ENCODE results near the gene DDR1.

Gene DDR1

DNA sequence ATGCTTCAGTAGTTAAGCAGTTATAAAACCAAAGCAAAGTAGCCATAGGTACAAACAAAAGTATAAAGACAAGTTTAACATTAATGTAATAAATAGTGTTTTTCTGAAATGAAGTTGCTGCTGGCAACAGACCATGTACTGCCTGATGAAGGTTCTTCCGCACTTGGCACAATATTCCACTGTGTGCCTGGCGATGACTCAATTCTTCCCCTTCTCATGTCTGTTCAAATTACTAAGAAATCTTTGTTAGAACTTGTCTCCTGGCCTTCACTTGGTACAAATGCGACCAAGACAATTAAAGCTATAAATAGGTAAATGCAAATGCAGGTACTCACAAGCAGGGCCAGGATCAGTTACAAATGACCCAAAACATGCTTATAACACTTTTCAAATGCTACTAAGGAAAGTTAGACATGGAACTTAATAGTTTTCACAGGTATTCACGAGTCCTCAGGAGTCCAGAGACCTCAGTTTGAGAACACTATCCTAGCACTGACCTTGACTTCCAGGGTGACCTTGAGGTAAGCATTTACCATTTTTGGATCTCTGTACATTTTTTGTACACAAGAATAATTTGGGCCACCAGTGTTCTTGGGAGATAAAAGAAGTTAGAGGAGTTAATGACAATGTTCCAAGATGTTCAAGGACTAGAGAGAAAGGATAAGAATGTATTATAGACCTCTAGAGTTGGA, 8.1 kb upstream of the DDR1 start:
- ChIA-PET CTCF (no interaction called here), POLR2A (interaction anchor here (1.2 kb wide), 1 partner anchor 196 kb away, joined by 3 read pairs; no protein-coding TSS in a partner anchor)

DNA sequence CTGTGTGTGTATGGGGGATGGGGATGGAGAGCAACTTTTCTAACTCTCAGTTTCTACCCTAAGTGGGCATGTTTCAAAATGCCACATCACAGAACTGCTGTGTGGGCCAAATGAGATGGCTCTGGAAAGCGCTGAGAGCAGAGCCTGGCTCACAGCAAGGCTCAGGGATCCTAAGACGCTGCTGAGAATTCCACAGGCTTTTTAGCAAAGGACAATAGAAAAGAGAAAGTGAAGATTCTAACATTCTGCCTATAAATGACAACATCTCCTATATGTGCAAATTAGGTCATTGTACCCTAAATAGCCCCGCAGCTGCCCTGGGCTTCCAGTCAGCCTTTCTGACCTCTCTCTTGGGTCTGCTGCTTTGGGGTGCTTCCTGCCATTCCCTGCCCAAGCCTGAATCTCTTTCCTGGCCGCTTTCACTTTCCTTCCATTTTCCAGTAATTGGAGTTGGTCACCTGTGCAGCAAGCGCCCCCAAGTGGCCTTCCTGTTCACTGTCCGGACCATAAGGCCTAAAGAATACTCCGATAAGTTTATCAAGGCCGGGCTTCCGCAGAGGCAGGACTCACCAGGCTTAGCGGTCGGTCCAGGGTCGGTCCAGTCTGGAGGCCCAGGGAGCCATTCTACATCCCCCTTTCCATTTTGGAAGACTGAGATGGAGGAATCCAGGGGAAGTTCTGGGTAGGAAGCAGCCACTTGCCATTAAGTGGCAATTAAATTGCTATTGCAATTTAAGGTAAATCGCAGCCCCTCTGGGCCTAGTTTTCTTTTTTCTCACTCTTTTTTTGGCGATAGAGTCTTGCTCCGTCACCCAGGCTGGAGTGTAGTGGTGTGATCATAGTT, 6.7 kb upstream of the DDR1 start:
- CTCF ChIA-PET = interaction anchor here (0.7 to 2.8 kb wide), 4 partner anchors 8 to 210 kb away, joined by 3 to 11 read pairs (median 4); no protein-coding TSS in a partner anchor
- no peak for TF ChIP-seq HDGF (IDR thresholded peaks at IDR 0.05; ENCODE audit: borderline replicate concordance)
- no peak for TF ChIP-seq SUZ12 (IDR thresholded peaks at IDR 0.05)
- no peak for TF ChIP-seq FOXM1 (IDR thresholded peaks at IDR 0.05; ENCODE audit: borderline replicate concordance)
- TF ChIP-seq TARDBP (IDR thresholded peaks at IDR 0.05) = no peak
- no peak for TF ChIP-seq LEF1 (IDR thresholded peaks at IDR 0.05; ENCODE audit: borderline replicate concordance)
- TF ChIP-seq ELF4 (IDR thresholded peaks at IDR 0.05) = no peak
- no peak for TF ChIP-seq L3MBTL2 (conservative IDR thresholded peaks at IDR 0.05)
- no peak for TF ChIP-seq NFRKB (IDR thresholded peaks at IDR 0.05)
- POLR2A ChIA-PET = interaction anchor here (0.6 to 1.2 kb wide), 3 partner anchors 52 to 194 kb away, joined by 3 read pairs; no protein-coding TSS in a partner anchor
- peak; percentile 78 for DNase-seq (ENCODE audit: extremely low spot score)

More for the DNA sequence above, 8.1 kb upstream of the DDR1 start:
- TF ChIP-seq SP1 (IDR thresholded peaks at IDR 0.05) = no peak
- no peak for TF ChIP-seq HDGF (IDR thresholded peaks at IDR 0.05; ENCODE audit: borderline replicate concordance)
- TF ChIP-seq L3MBTL2 (conservative IDR thresholded peaks at IDR 0.05) = no peak
- TF ChIP-seq FOXA1 (IDR thresholded peaks at IDR 0.05) = no peak
- TF ChIP-seq ARNT (IDR thresholded peaks at IDR 0.05) = no peak
- TF ChIP-seq TARDBP (IDR thresholded peaks at IDR 0.05) = no peak
- TF ChIP-seq NFRKB (IDR thresholded peaks at IDR 0.05) = no peak
- no peak for TF ChIP-seq FOXK2 (IDR thresholded peaks at IDR 0.05)
- TF ChIP-seq ZNF384 (IDR thresholded peaks at IDR 0.05) = no peak
- TF ChIP-seq ELF4 (IDR thresholded peaks at IDR 0.05) = no peak
- no peak for TF ChIP-seq BHLHE40 (IDR thresholded peaks at IDR 0.05; ENCODE audit: borderline replicate concordance)
- DNase-seq (ENCODE audit: extremely low spot score) = no peak

DNA sequence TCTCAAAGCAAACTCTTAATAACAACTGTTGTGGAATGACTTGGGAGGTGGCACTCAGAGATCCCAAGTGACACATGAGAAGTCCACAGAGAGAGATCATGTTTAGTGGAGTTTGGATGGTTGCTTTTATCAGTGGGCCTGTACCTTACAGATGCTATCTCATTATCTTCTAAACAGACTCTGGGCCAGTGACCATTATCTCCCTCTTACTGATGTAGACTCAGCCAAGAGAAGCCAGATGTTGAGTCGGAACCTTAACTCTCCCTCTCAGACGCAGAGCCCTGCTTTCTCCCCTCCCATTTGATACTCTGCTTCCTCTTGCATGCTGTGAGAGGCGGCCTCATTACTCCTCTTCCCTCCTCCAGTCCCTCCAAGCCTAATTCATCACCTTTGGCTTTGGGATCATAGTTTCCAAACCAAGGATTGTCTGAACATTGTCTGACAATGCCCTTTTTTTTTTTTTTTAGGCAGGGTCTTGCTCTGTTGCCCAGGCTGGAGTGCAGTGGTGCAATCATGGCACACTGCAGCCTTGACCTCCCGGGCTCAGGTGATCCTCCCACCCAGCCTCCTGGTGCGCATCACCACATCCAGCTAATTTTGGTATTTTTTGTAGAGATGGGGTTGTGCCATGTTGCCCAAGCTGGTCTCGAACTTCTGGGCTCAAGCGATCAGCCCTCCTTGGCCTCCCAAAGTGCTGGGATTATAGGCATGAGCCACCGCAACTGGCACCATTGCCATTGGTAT, 4.5 kb upstream of the DDR1 start:
- DNase-seq (ENCODE audit: extremely low spot score) = no peak
- CTCF ChIA-PET = interaction anchor here (0.7 kb wide), 2 partner anchors 57 to 71 kb away, joined by 3 to 5 read pairs; no protein-coding TSS in a partner anchor
- no peak for TF ChIP-seq FOXK2 (IDR thresholded peaks at IDR 0.05)
- POLR2A ChIA-PET = no interaction called here

DNA sequence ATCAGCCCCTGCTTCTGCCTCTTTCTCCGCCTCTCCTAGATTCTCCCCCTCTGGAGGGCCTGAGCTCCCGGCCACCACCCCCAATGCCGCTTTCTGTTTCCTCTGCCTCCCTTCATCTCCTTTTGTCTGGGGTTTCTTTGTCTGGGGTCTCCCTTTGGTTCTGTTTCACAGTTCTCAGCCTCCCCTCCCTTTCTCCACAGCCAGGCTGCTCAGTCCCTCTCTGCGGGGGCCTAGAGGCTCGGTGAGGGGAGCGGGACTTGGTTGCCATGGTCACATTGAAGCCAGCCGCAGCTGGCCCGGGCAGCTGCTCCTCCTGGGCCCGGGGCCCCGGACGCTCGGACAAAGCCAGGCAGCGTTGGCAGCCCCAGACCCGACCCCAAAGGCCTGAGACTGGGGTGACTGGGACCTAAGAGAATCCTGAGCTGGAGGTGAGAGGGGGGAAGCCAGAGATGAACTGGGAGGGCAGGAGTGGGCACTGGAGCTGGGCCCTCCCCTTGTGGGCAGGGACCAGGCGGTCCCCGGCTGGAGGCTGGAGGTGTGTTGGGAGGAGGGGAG, 3.5 kb upstream of the DDR1 start:
- DNase-seq (ENCODE audit: extremely low spot score) = no peak
- CTCF ChIA-PET = interaction anchor here (0.7 kb wide), 1 partner anchor 72 kb away, joined by 3 read pairs; no protein-coding TSS in a partner anchor

DNA sequence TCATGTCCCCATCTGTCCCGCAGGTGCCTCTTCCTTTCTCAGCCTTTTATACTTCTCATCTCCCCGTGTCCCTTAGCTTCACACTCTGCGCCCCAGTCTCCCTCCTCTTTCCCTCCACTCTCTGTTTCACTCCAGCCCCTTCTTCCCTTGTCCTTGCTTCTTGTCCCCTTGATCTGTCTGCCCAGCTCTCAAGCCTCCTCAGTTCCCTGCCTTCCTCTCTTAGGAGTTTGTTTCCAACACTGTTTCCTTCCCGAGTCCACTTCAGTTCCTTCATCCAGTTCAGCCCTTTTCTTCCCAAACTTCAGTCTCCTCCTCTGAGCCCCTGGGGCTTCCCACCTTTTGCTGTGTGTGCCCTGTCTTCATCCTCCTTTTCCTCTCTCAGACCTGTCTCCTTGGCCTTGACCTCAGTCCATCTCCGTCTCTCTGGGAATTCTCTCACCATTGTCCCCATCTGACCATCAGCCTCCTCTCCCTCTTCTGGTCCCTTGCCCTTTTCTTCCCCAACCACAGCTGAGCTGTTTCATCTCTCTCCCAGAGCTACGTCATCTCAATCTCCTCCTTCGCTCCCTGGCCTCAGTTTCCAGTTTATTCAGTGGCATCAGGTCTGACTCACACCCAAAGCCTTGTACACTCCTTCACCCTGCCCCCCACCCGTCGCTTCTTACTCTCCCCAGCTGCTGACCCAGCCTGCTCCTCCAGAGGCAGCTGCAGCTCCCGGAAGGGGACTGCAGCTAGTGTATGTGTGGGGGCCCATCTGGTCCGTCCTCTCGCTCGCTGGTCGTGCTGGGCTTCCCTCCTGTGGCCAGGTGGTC, 2.7 kb upstream of the DDR1 start:
- CTCF ChIA-PET = interaction anchor here (1.3 to 1.9 kb wide), 3 partner anchors 33 to 206 kb away, joined by 3 to 6 read pairs (median 5); partner anchors contain the start of gene VARS2
- POLR2A ChIA-PET = interaction anchor here (1.1 to 1.8 kb wide), 2 partner anchors 32 to 59 kb away, joined by 5 to 7 read pairs; partner anchors contain the start of gene VARS2
- no peak for TF ChIP-seq FOXK2 (IDR thresholded peaks at IDR 0.05)
- no peak for TF ChIP-seq HDGF (IDR thresholded peaks at IDR 0.05; ENCODE audit: borderline replicate concordance)
- no peak for TF ChIP-seq FOXM1 (IDR thresholded peaks at IDR 0.05; ENCODE audit: borderline replicate concordance)
- no peak for TF ChIP-seq TARDBP (IDR thresholded peaks at IDR 0.05)
- no peak for TF ChIP-seq ARNT (IDR thresholded peaks at IDR 0.05)
- DNase-seq (ENCODE audit: extremely low spot score) = no peak

More for the DNA sequence above, 3.5 kb upstream of the DDR1 start:
- POLR2A ChIA-PET = no interaction called here
- TF ChIP-seq LEF1 (IDR thresholded peaks at IDR 0.05; ENCODE audit: borderline replicate concordance) = no peak
- no peak for TF ChIP-seq CTBP1 (IDR thresholded peaks at IDR 0.05; ENCODE audit: borderline replicate concordance)
- TF ChIP-seq TARDBP (IDR thresholded peaks at IDR 0.05) = no peak
- TF ChIP-seq FOXK2 (IDR thresholded peaks at IDR 0.05) = no peak
- no peak for TF ChIP-seq HDGF (IDR thresholded peaks at IDR 0.05; ENCODE audit: borderline replicate concordance)
- TF ChIP-seq ZNF384 (IDR thresholded peaks at IDR 0.05) = no peak
- no peak for TF ChIP-seq SP1 (IDR thresholded peaks at IDR 0.05)
- no peak for TF ChIP-seq FOXA1 (IDR thresholded peaks at IDR 0.05)
- no peak for TF ChIP-seq L3MBTL2 (conservative IDR thresholded peaks at IDR 0.05)
- no peak for TF ChIP-seq ARNT (IDR thresholded peaks at IDR 0.05)
- no peak for TF ChIP-seq NFRKB (IDR thresholded peaks at IDR 0.05)
- no peak for TF ChIP-seq FOXM1 (IDR thresholded peaks at IDR 0.05; ENCODE audit: borderline replicate concordance)
- no peak for TF ChIP-seq SUZ12 (IDR thresholded peaks at IDR 0.05)
- TF ChIP-seq ELF4 (IDR thresholded peaks at IDR 0.05) = no peak

GRCh38 chr6:30882204-30882758, 2.0 kb upstream of the DDR1 start:
- no peak for DNase-seq (ENCODE audit: extremely low spot score)
- ChIA-PET CTCF (interaction anchor here (1.2 to 1.9 kb wide), 4 partner anchors 32 to 205 kb away, joined by 3 to 6 read pairs (median 4); partner anchors contain the start of gene VARS2), POLR2A (interaction anchor here (0.9 to 1.8 kb wide), 4 partner anchors 18 to 165 kb away, joined by 3 to 7 read pairs (median 4); partner anchors contain the start of genes MDC1 and VARS2)
- TF ChIP-seq ELF4 (IDR thresholded peaks at IDR 0.05) (no peak), HDGF (IDR thresholded peaks at IDR 0.05; ENCODE audit: borderline replicate concordance) (no peak), PKNOX1 (IDR thresholded peaks at IDR 0.05) (no peak), FOXA1 (IDR thresholded peaks at IDR 0.05) (no peak), BHLHE40 (IDR thresholded peaks at IDR 0.05; ENCODE audit: borderline replicate concordance) (no peak), LEF1 (IDR thresholded peaks at IDR 0.05; ENCODE audit: borderline replicate concordance) (no peak), SP1 (IDR thresholded peaks at IDR 0.05) (no peak), CTBP1 (IDR thresholded peaks at IDR 0.05; ENCODE audit: borderline replicate concordance) (no peak), FOXM1 (IDR thresholded peaks at IDR 0.05; ENCODE audit: borderline replicate concordance) (no peak), ZNF384 (IDR thresholded peaks at IDR 0.05) (no peak), NFRKB (IDR thresholded peaks at IDR 0.05) (no peak), FOXK2 (IDR thresholded peaks at IDR 0.05) (no peak), ARNT (IDR thresholded peaks at IDR 0.05) (no peak), L3MBTL2 (conservative IDR thresholded peaks at IDR 0.05) (no peak), SUZ12 (IDR thresholded peaks at IDR 0.05) (no peak), TARDBP (IDR thresholded peaks at IDR 0.05) (no peak)
